ENCODE results near the gene ZSWIM1. TPM values are rescaled to one million over a fixed set of nuclear protein-coding genes. Genes with fewer than 3 reads are reported as not detected.

ZSWIM1 gene
- total and polyA plus RNA-seq, 2 of the 8 experiments (the other 6 are each of a cell fraction or from before 2014, with no cell fraction given): 14.1 to 15.6 TPM

- TF ChIP-seq CHD7 (IDR thresholded peaks at IDR 0.05; ENCODE audit: insufficient replicate concordance, low read length) (no peak), NRF1 (IDR thresholded peaks at IDR 0.05; ENCODE audit: low read depth, low read length) (no peak), SIN3A (conservative IDR thresholded peaks at IDR 0.05 in 1 of 2, IDR thresholded peaks at IDR 0.05 in 1 of 2; ENCODE audit: low read depth in 1 of 2, low read length in 2 of 2) (no peak)
Observed at GRCh38 chr20:45859916-45860315, 21.1 kb upstream of the ZSWIM1 start (continued).

Measured in H1 (cell line).